Measurements from ENCODE around the gene CTNNA1. TPM values are rescaled to one million over a fixed set of nuclear protein-coding genes. Genes with fewer than 3 reads are reported as not detected.
"Not testable (repeated sequence)": the region's sequence is repeated elsewhere in the genome, so short reads cannot be mapped to it uniquely, and the experiment has no call there.

Gene CTNNA1
- total and polyA plus RNA-seq, 2 donors = 170 to 331 TPM

DNA sequence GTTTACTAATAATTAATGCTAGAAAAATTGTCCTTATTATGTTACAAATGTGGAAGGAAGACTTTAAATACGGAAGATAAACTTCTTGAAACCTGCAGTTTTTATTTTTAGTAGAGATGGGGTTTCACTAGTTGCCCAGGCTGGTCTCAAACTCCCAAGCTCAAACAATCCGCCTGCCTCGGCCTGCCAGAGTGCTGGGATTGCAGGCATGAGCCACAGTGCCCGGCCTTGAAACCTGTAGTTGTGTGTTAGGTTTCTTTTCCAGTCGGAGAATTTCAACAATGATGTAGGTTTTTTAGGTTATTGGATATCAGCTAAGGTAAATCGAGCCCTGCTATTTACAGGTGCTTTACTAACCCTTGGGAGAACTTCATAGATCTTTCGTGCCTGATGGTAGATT lies 30.8 kb downstream of the CTNNA1 start:
- H3K27ac ChIP-seq (ENCODE audit: low read depth) = no peak overlapping the region
- DNase-seq (ENCODE audit: extremely low spot score) = no peak
- H3K36me3 ChIP-seq (ENCODE audit: insufficient read depth) = peaks cover 5% of the 10 kb centered on the region
- no peaks in the 10 kb centered on the region for H3K4me1 ChIP-seq (ENCODE audit: insufficient read depth)
- H3K4me3 ChIP-seq (ENCODE audit: low read depth, low read length) = no peak overlapping the region
- 91% methylated on average over 7 of the region's 7 CpGs for WGBS

DNA sequence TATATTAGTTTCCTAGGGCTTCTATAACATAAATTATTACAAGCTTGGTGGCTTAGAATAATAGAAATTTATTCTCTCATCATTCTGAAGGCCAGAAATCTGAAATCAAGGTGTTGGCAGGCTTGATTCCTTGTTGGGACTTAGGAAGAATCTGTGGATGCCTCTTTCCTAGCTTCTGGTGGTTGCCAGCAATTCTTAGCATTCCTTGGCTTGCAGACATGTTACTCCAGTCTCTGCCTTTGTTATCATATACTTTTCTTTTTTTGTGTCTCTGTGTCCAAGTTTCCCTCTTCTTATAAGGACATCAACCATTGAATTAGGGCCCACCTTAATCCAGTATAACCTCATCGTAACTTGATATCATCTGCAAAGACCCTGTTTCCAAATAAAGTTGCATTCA lies 31.4 kb downstream of the CTNNA1 start:
- H3K27ac ChIP-seq (ENCODE audit: low read depth) = no peak overlapping the region
- H3K4me1 ChIP-seq (ENCODE audit: insufficient read depth) = no peaks in the 10 kb centered on the region
- H3K4me3 ChIP-seq (ENCODE audit: low read depth, low read length) = no peak overlapping the region
- H3K36me3 ChIP-seq (ENCODE audit: insufficient read depth) = peaks cover 5% of the 10 kb centered on the region
- 77% methylated on average over 1 of the region's 1 CpG for WGBS
- no peak for DNase-seq (ENCODE audit: extremely low spot score)

DNA sequence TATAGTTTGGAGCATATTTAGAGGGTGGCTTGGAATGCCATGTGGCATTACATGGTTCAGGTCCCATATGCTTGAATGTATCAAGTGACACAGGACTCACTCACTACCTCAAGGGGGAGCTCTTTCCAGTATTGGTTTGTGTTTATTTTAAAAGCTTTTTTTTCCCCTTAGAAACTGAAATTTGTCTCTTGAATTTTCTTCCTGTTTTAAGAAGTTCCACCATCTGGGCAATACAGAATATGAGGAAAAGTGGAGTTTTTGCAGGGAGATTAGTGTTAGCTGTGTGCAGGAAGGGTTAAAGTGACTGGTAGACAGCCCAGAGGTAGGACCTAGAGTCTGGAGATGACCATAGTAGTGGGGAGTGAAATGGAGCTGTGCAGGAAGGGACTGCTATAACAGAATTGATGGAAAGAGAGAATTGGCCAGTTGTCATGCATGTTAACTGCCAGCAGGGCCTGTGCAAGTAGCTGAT lies 36.6 kb downstream of the CTNNA1 start:
- Histone ChIP-seq H3K36me3 (ENCODE audit: insufficient read depth) (no peaks in the 10 kb centered on the region), H3K4me1 (ENCODE audit: insufficient read depth) (no peaks in the 10 kb centered on the region), H3K27ac (ENCODE audit: low read depth) (no peak overlapping the region), H3K4me3 (ENCODE audit: low read depth, low read length) (no peak overlapping the region)
- DNase-seq (ENCODE audit: extremely low spot score) = no peak

DNA sequence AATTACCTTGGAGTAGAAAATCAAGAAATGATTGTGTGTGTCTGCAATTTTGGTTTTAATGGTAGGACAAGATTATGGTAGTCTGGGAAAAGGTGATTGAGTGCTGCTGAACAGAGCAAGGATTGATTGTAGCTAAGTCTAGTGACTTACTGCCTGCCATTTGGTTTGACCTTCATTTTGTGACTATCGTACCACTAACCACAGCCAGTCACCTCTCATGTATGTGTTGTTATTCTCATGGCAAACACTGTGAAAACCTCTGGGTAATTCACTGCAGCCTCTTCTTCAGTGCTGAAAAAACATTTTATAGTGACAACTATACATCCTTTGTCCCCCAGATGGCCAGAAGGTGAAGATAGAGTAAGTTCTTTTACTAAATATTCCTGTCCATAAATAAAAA lies 37.5 kb downstream of the CTNNA1 start:
- Histone ChIP-seq H3K36me3 (ENCODE audit: insufficient read depth) (no peaks in the 10 kb centered on the region), H3K4me1 (ENCODE audit: insufficient read depth) (no peaks in the 10 kb centered on the region), H3K27ac (ENCODE audit: low read depth) (no peak overlapping the region), H3K4me3 (ENCODE audit: low read depth, low read length) (no peak overlapping the region)
- 76% methylated on average over 1 of the region's 1 CpG for WGBS
- no peak for DNase-seq (ENCODE audit: extremely low spot score)

DNA sequence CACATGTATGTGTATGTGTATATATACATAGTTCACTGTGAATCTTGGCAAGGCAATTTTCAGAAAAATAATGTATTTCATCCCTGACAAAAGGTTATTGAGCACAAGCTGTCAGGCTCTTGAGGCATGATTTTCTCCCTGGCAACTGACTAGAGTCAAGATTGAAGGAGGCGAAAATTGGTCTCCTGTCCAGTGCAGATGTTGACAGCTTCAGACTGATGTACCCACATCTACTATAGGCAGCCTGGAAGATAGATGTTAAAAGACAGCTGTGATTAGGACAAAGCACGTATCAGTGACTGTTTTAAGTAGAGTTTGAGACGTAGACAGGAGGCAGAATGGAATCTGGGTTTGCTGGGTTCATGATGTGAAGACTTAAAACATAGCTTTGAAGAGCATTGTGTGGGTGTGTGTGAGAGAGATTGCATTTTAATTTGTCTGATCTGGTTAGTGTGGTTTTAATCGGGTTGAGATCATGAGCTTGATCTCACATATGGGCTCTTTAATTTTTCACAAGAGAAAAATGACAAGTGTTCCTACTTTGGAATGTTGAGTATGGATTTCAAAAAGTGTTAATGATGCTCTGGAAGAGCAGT lies 39.1 kb downstream of the CTNNA1 start:
- WGBS = 70% methylated on average over 4 of the region's 4 CpGs
- H3K4me1 ChIP-seq (ENCODE audit: insufficient read depth) = no peaks in the 10 kb centered on the region
- H3K36me3 ChIP-seq (ENCODE audit: insufficient read depth) = no peaks in the 10 kb centered on the region
- H3K4me3 ChIP-seq (ENCODE audit: low read depth, low read length) = no peak overlapping the region
- H3K27ac ChIP-seq (ENCODE audit: low read depth) = no peak overlapping the region
- no peak for DNase-seq (ENCODE audit: extremely low spot score)

DNA sequence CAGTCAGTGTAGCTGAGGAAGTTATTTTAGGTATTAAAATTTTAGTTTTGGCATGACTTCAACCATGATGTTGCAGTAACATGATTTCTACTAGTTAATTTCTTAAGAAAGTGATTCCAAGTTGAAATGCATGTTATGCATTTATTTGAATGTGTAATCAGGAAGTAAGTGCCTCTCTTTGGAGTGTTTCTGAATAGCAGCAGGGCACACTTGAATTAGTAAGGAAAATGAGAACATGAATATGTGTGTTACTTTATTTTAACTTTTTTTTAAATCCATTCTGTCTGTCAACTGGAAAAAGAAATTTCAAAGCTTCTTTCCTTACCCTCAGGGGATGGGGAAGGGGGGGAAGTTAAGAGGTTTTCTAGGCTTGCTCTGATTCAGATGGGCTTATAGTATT lies 40.4 kb downstream of the CTNNA1 start:
- Histone ChIP-seq H3K4me1 (ENCODE audit: insufficient read depth) (no peaks in the 10 kb centered on the region), H3K27ac (ENCODE audit: low read depth) (no peak overlapping the region), H3K36me3 (ENCODE audit: insufficient read depth) (no peaks in the 10 kb centered on the region), H3K4me3 (ENCODE audit: low read depth, low read length) (no peak overlapping the region)
- DNase-seq (ENCODE audit: extremely low spot score) = no peak

DNA sequence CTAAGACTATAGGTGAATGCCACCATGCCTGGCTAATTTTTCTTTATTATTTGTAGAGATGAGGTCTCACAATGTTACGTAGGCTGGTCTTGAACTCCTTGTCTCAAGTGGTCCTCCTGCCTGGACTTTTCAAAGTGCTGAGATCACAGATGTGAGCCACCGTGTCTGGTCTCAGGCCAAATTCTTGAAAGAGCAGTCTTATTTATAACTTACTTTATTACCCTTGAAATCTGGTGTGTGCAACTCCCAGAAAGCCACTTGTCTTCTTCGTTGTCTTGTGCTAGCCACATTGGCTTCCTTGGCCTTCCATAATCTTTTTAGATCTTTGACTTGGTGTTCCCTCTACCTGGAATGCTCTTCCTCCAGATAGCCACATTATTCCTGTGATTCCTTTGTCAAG lies 50.1 kb downstream of the CTNNA1 start:
- H3K4me1 ChIP-seq (ENCODE audit: insufficient read depth) = no peaks in the 10 kb centered on the region
- WGBS = 75% methylated on average over 3 of the region's 3 CpGs
- H3K4me3 ChIP-seq (ENCODE audit: low read depth, low read length) = no peak overlapping the region
- no peaks in the 10 kb centered on the region for H3K36me3 ChIP-seq (ENCODE audit: insufficient read depth)
- H3K27ac ChIP-seq (ENCODE audit: low read depth) = no peak overlapping the region
- DNase-seq (ENCODE audit: extremely low spot score) = no peak

DNA sequence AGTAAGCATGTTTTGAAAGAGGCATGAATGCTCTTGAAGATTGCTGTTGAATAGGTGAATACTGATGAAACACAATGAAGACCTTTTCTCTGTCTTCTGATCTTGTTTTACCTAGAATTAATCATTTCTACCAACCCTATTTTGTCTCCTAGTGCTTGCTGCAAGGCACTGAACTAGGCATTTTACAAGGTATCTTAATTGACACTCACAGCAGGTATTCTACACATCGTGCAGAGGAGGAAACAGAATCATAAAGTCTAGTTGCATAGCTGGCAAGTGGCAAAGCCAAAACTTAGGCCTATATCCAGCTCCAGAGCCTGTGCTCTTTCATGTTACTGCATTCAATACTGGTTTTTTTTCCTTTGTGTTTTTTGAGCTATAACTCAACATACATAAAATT lies 50.7 kb downstream of the CTNNA1 start:
- DNase-seq (ENCODE audit: extremely low spot score) = no peak
- WGBS = 73% methylated on average over 1 of the region's 1 CpG
- H3K4me1 ChIP-seq (ENCODE audit: insufficient read depth) = no peaks in the 10 kb centered on the region
- no peak overlapping the region for H3K4me3 ChIP-seq (ENCODE audit: low read depth, low read length)
- H3K36me3 ChIP-seq (ENCODE audit: insufficient read depth) = no peaks in the 10 kb centered on the region
- no peak overlapping the region for H3K27ac ChIP-seq (ENCODE audit: low read depth)

DNA sequence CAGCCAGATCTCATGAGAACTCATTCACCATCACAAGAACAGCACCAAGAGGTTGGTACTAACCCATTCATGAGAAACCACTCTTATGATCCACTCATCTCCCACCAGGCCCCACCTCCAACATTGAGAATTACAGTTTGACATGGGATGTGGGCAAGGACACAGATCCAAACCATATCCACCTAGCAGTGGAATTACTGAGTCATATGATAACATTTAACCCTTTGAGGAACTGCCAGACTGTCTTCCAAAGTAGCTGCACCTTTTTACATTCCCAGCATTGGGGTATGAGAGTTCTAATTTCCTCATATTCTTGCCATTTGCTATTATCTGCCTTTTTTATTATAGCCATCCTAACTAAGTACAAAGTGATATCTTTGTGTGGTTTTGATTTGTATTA lies 51.9 kb downstream of the CTNNA1 start:
- H3K27ac ChIP-seq (ENCODE audit: low read depth) = no peak overlapping the region
- no peak for DNase-seq (ENCODE audit: extremely low spot score)
- peaks cover 2% of the 10 kb centered on the region for H3K36me3 ChIP-seq (ENCODE audit: insufficient read depth)
- H3K4me3 ChIP-seq (ENCODE audit: low read depth, low read length) = no peak overlapping the region
- H3K4me1 ChIP-seq (ENCODE audit: insufficient read depth) = no peaks in the 10 kb centered on the region

DNA sequence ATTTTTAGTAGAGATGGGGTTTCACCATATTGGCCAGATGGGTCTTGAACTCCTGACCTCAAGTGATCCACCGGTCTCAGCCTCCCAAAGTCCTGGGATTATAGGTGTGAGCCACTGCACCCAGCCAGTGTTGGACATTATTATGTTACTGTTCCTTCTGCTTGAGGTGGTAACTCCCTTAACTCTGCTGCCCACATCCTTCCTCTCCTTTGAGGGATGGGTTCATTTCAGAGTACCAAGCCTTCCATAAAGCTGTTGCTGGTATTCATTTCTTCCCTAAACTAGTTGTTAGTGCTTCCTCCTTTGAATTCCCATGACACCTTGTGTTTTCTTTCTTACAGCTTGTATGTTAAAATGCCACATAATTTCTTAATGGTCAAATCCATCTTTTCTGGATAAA lies 54.0 kb downstream of the CTNNA1 start:
- no peak overlapping the region for H3K4me3 ChIP-seq (ENCODE audit: low read depth, low read length)
- peaks cover 2% of the 10 kb centered on the region for H3K36me3 ChIP-seq (ENCODE audit: insufficient read depth)
- H3K27ac ChIP-seq (ENCODE audit: low read depth) = no peak overlapping the region
- 90% methylated on average over 1 of the region's 1 CpG for WGBS
- H3K4me1 ChIP-seq (ENCODE audit: insufficient read depth) = no peaks in the 10 kb centered on the region
- no peak for DNase-seq (ENCODE audit: extremely low spot score)

DNA sequence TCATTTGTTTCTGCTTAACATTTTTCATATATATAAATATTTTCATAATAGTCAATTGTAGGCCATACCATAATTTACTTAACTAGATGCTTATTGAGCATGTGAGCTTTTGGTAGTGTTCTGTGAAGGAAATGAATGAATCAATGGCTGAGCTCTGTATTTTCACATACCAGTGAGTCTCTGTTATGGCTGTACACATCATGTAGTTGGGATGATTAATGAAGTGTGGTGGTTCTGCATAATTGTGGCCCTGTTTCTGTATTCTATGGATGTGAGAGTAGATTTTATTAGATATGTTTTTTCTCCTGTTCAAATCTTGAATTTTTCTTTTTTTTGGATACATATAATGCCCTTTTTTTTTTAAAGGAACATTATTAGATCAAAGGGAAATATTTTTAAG lies 56.2 kb downstream of the CTNNA1 start:
- no peaks in the 10 kb centered on the region for H3K4me1 ChIP-seq (ENCODE audit: insufficient read depth)
- H3K27ac ChIP-seq (ENCODE audit: low read depth) = no peak overlapping the region
- H3K4me3 ChIP-seq (ENCODE audit: low read depth, low read length) = no peak overlapping the region
- peaks cover 2% of the 10 kb centered on the region for H3K36me3 ChIP-seq (ENCODE audit: insufficient read depth)
- DNase-seq (ENCODE audit: extremely low spot score) = no peak

DNA sequence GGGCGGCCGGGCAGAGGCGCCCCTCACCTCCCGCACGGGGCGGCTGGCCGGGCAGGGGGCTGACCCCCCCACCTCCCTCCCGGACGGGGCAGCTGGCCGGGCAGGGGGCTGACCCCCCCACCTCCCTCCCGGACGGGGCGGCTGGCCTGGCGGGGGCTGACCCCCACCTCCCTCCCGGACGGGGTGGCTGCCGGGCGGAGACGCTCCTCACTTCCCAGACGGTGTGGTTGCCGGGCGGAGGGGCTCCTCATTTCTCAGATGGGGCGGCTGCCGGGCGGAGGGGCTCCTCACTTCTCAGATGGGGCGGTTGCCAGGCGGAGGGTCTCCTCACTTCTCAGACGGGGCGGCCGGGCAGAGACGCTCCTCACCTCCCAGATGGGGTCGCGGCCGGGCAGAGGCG lies 57.6 kb downstream of the CTNNA1 start:
- not testable (repeated sequence) for H3K36me3 ChIP-seq (ENCODE audit: insufficient read depth); DNase-seq (ENCODE audit: extremely low spot score); H3K27ac ChIP-seq (ENCODE audit: low read depth); H3K4me1 ChIP-seq (ENCODE audit: insufficient read depth); H3K4me3 ChIP-seq (ENCODE audit: low read depth, low read length)
- 91% methylated on average over 29 of the region's 35 CpGs for WGBS

DNA sequence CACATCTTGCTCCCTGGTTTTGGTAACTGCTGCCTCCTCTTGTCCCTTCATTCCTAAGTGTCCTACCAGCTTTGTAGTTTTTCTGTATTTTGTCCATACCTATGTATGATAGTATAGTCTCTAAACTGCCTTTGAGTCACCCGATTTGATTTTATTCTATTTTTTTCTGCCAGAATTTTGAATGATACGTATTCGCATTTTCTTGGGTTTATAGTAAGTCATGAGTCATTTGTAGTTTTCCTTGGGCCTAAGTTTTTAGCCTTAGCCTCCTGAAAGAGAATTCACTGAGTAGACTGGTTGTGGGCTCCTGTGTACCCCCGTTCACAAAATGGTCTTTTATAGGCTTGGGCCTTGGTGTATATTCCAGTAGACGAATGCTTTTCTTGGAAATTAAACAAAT lies 62.3 kb downstream of the CTNNA1 start:
- Histone ChIP-seq H3K4me3 (ENCODE audit: low read depth, low read length) (no peak overlapping the region), H3K27ac (ENCODE audit: low read depth) (no peak overlapping the region), H3K36me3 (ENCODE audit: insufficient read depth) (no peaks in the 10 kb centered on the region), H3K4me1 (ENCODE audit: insufficient read depth) (no peaks in the 10 kb centered on the region)
- no peak for DNase-seq (ENCODE audit: extremely low spot score)
- WGBS = 94% methylated on average over 5 of the region's 5 CpGs

DNA sequence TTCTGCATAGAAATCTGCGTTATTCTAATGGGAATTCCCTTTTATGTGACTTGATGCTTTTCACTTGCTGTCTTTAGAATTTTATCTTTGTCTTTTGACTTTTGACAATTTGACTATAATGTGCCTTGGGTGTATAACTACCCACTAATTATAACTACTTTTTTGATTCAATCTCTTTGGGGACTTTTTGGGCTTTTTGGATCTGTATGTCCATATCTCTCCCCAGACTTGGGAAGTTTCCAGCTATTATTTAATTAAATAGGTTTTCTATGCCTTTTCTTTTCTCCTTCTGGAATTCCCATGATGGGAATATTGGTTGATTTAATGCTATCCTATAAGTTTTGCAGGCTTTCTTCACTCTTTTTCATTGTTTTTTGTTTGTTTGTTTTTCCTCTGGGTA lies 64.0 kb downstream of the CTNNA1 start:
- WGBS = 94% methylated on average over 1 of the region's 1 CpG
- DNase-seq (ENCODE audit: extremely low spot score) = no peak
- H3K4me3 ChIP-seq (ENCODE audit: low read depth, low read length) = no peak overlapping the region
- H3K4me1 ChIP-seq (ENCODE audit: insufficient read depth) = no peaks in the 10 kb centered on the region
- H3K36me3 ChIP-seq (ENCODE audit: insufficient read depth) = no peaks in the 10 kb centered on the region
- no peak overlapping the region for H3K27ac ChIP-seq (ENCODE audit: low read depth)

DNA sequence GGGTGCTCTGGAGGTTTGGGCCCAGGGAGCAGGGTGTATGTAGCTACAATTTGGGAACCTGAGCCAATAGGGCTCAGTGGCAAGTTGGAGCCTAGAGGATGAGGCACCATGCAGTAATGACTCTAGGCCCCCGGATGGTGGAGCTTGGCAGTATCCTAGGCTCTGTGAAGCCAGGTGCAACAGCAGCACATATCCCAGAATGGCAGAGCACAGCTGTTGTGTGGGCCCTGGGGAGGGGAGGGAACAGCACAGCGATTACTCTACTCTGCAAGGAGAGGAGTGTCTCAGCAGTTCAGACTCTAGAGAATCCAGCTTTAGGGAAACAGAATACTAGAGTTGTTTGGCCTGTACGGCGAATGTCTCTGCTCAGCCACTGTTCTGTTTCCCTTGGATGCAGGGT lies 65.9 kb downstream of the CTNNA1 start:
- no peak overlapping the region for H3K27ac ChIP-seq (ENCODE audit: low read depth)
- 72% methylated on average over 4 of the region's 4 CpGs for WGBS

More for the DNA sequence above, 65.9 kb downstream of the CTNNA1 start:
- no peaks in the 10 kb centered on the region for H3K4me1 ChIP-seq (ENCODE audit: insufficient read depth)
- H3K36me3 ChIP-seq (ENCODE audit: insufficient read depth) = no peaks in the 10 kb centered on the region
- no peak overlapping the region for H3K4me3 ChIP-seq (ENCODE audit: low read depth, low read length)
- DNase-seq (ENCODE audit: extremely low spot score) = no peak

Data from urinary bladder (tissue), 4 donors.